ENCODE results near the gene C16orf90.
"Not testable (repeated sequence)": the region's sequence is repeated elsewhere in the genome, so short reads cannot be mapped to it uniquely, and the experiment has no call there.

The C16orf90 gene

GRCh38 chr16:3511286-3512180 lies 16.2 kb upstream of the C16orf90 start:
- no peak for DNase-seq (ENCODE audit: low spot score)

- no peak for DNase-seq (ENCODE audit: low spot score)
These were observed 15.1 kb upstream of the C16orf90 start for GRCh38 chr16:3510416-3510815.

GRCh38 chr16:3509470-3509928 lies 14.2 kb upstream of the C16orf90 start:
- no peak for DNase-seq (ENCODE audit: low spot score)

GRCh38 chr16:3508736-3509135 lies 13.4 kb upstream of the C16orf90 start:
- DNase-seq (ENCODE audit: low spot score), result no peak

- no peak for DNase-seq (ENCODE audit: low spot score)
These were observed 8.2 kb upstream of the C16orf90 start for GRCh38 chr16:3503523-3503922.

GRCh38 chr16:3501783-3502400 lies 6.6 kb upstream of the C16orf90 start:
- no peak for DNase-seq (ENCODE audit: low spot score)

GRCh38 chr16:3501412-3501761 lies 6.1 kb upstream of the C16orf90 start:
- DNase-seq (ENCODE audit: low spot score), result not testable (repeated sequence)

GRCh38 chr16:3498988-3499387 lies 3.7 kb upstream of the C16orf90 start:
- no peak for DNase-seq (ENCODE audit: low spot score)

- no peak for DNase-seq (ENCODE audit: low spot score)
These were observed 2.5 kb upstream of the C16orf90 start for GRCh38 chr16:3497771-3498170.

- no peak for DNase-seq (ENCODE audit: low spot score)
These were observed 1.1 kb upstream of the C16orf90 start for GRCh38 chr16:3496386-3496785.

- DNase-seq (ENCODE audit: low spot score), result no peak
These were observed 809 bp downstream of the C16orf90 start for GRCh38 chr16:3494386-3494973.

GRCh38 chr16:3492356-3492755 lies 2.9 kb downstream of the C16orf90 start:
- no peak for DNase-seq (ENCODE audit: low spot score)

- no peak for DNase-seq (ENCODE audit: low spot score)
These were observed 4.2 kb downstream of the C16orf90 start for GRCh38 chr16:3490911-3491629.

GRCh38 chr16:3488801-3489200 lies 6.5 kb downstream of the C16orf90 start:
- no peak for DNase-seq (ENCODE audit: low spot score)

GRCh38 chr16:3487521-3488410 lies 7.5 kb downstream of the C16orf90 start:
- DNase-seq (ENCODE audit: low spot score), result no peak

- no peak for DNase-seq (ENCODE audit: low spot score)
These were observed 8.6 kb downstream of the C16orf90 start for GRCh38 chr16:3486506-3487215.

- DNase-seq (ENCODE audit: low spot score), result no peak
These were observed 9.3 kb downstream of the C16orf90 start for GRCh38 chr16:3485821-3486505.

- no peak for DNase-seq (ENCODE audit: low spot score)
These were observed 10.1 kb downstream of the C16orf90 start for GRCh38 chr16:3485097-3485745.

GRCh38 chr16:3484318-3485096 lies 10.8 kb downstream of the C16orf90 start:
- no peak for DNase-seq (ENCODE audit: low spot score)

Data from HuH-7 (cell line).